HL-60 (cell line): ENCODE data around the gene TUT4.

Experiments used
- DNase-seq, 2 experiments: peaks; one replicate each; pipeline ENCODE4 v3.0.0-alpha.2; 2010 to 2020; ENCODE audit warnings: low read depth in 1 of 2, low spot score in 1 of 2
- H3K27ac ChIP-seq: fragments of 250-450 bp; sonication (Bioruptor Pico); replicated peaks from 2 replicates; pipeline ENCODE4 v1.5.1; 2020; ENCODE audit warnings: mild to moderate bottlenecking, moderate library complexity
- H3K27me3 ChIP-seq: fragments of 250-450 bp; sonication (Bioruptor Pico); 2 replicates; pipeline ENCODE4 v1.5.1; 2021; ENCODE audit warnings: mild to moderate bottlenecking, moderate library complexity; ENCODE audit not compliant: insufficient read depth, poor library complexity, severe bottlenecking
- H3K4me3 ChIP-seq: replicated peaks from 2 replicates; pipeline ENCODE4 v1.5.1; 2011; ENCODE audit warnings: mild to moderate bottlenecking, control low read depth, low read length; ENCODE audit not compliant: insufficient read depth
- CTCF ChIP-seq: IDR thresholded peaks from one replicate; pipeline ENCODE4 v1.5.1; 2011; ENCODE audit warnings: low read length, control low read depth, inconsistent platforms; ENCODE audit not compliant: insufficient read depth
- GABPA ChIP-seq: IDR thresholded peaks from 2 replicates; pipeline ENCODE4 v1.6.1; 2012; ENCODE audit warnings: low read depth
- POLR2AphosphoS5 ChIP-seq: IDR thresholded peaks from 2 replicates; pipeline ENCODE4 v1.6.1; 2012; ENCODE audit warnings: low read depth
- REST ChIP-seq: IDR thresholded peaks from 2 replicates; pipeline ENCODE4 v1.6.1; 2012; ENCODE audit warnings: low read depth; ENCODE audit not compliant: insufficient replicate concordance
- SPI1 ChIP-seq: IDR thresholded peaks from 2 replicates; pipeline ENCODE4 v1.6.1; 2012; ENCODE audit warnings: low read depth, mild to moderate bottlenecking, borderline replicate concordance

Gene TUT4

GRCh38 chr1:52416811-52417210, 136.1 kb downstream of the TUT4 start:
- Histone ChIP-seq H3K4me3 (no peak overlapping the region), H3K27ac (no peak overlapping the region), H3K27me3 (no peaks in the 10 kb centered on the region)
- TF ChIP-seq REST (no peak), POLR2AphosphoS5 (no peak), GABPA (no peak), SPI1 (no peak), CTCF (no peak)
- DNase-seq, result no peak

GRCh38 chr1:52414942-52415341, 137.9 kb downstream of the TUT4 start:
- DNase-seq, result no peak
- no peak for TF ChIP-seq GABPA
- TF ChIP-seq POLR2AphosphoS5, result no peak
- TF ChIP-seq CTCF, result no peak
- TF ChIP-seq REST, result no peak
- TF ChIP-seq SPI1, result no peak
- no peak overlapping the region for H3K27ac ChIP-seq
- H3K27me3 ChIP-seq, result no peaks in the 10 kb centered on the region
- H3K4me3 ChIP-seq, result no peak overlapping the region

- Histone ChIP-seq H3K4me3 (no peak overlapping the region), H3K27ac (no peak overlapping the region), H3K27me3 (no peaks in the 10 kb centered on the region)
- DNase-seq, result no peak
- no peak for TF ChIP-seq SPI1
- no peak for TF ChIP-seq GABPA
- no peak for TF ChIP-seq POLR2AphosphoS5
- TF ChIP-seq REST, result no peak
- no peak for TF ChIP-seq CTCF
These were observed 139.4 kb downstream of the TUT4 start for GRCh38 chr1:52413410-52413989.
